AG09319 (cell line): ENCODE data around the gene RAPGEF5.

Experiments used
- DNase-seq: peaks from one replicate; pipeline ENCODE4 v3.0.0-alpha.2; 2010; ENCODE audit warnings: low read depth; ENCODE audit errors: extremely low read depth
- CTCF ChIP-seq: IDR thresholded peaks from 2 replicates; pipeline ENCODE4 v1.5.1; 2011; ENCODE audit warnings: low read depth, mild to moderate bottlenecking, inconsistent platforms, low read length, moderate library complexity

The RAPGEF5 gene

GRCh38 chr7:22339725-22340390, 17.1 kb downstream of the RAPGEF5 start:
- no peak for TF ChIP-seq CTCF

GRCh38 chr7:22338877-22339276, 18.1 kb downstream of the RAPGEF5 start:
- TF ChIP-seq CTCF = no peak

More at GRCh38 chr7:22339725-22340390, 17.1 kb downstream of the RAPGEF5 start:
- no peak for DNase-seq

GRCh38 chr7:22338411-22338810, 18.5 kb downstream of the RAPGEF5 start:
- no peak for DNase-seq
- TF ChIP-seq CTCF = no peak

More at GRCh38 chr7:22338877-22339276, 18.1 kb downstream of the RAPGEF5 start:
- no peak for DNase-seq

GRCh38 chr7:22333680-22334141, 23.2 kb downstream of the RAPGEF5 start:
- DNase-seq = no peak

GRCh38 chr7:22332461-22332870, 24.5 kb downstream of the RAPGEF5 start:
- TF ChIP-seq CTCF = no peak
- no peak for DNase-seq

More at GRCh38 chr7:22333680-22334141, 23.2 kb downstream of the RAPGEF5 start:
- no peak for TF ChIP-seq CTCF

GRCh38 chr7:22331704-22332103, 25.2 kb downstream of the RAPGEF5 start:
- no peak for TF ChIP-seq CTCF
- no peak for DNase-seq

- no peak for TF ChIP-seq CTCF
Observed at GRCh38 chr7:22330903-22331302, 26.1 kb downstream of the RAPGEF5 start.

More at GRCh38 chr7:22330903-22331302, 26.1 kb downstream of the RAPGEF5 start:
- DNase-seq = no peak
